ENCODE results near the gene LPP. TPM values are rescaled to one million over a fixed set of nuclear protein-coding genes. Genes with fewer than 3 reads are reported as not detected.

Gene LPP
- total RNA-seq, 4 donors from 2014 or later = 56.0 to 65.7 (median 58.1) TPM

DNA sequence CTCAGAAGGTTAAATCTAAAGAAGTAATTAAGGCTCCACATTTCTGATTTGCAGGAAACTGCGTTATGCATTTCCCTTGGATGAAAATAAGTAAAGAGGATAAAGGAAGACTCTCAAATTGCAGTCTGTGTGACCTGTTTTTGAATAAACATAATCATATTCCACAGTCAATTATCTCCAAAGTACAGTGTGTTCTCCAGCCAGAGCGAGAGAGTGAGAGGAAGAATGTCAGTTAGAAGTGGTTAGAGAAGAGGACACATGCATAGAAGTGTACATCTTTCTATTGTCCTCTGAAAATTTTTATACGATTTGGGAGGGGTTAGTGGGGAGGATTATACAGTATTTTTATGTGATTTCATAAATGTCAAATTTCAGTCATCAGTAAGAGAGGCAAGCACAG, 487.1 kb downstream of the LPP start:
- Histone ChIP-seq H3K4me3 (no peak overlapping the region), H3K27ac (peak overlapping the region in 2 of 4 donors; percentile 3 to 75), H3K9me3 (no peaks in the 10 kb centered on the region), H3K27me3 (no peaks in the 10 kb centered on the region), H3K36me3 (no peaks in the 10 kb centered on the region), H3K4me1 (peaks cover 0 to 36% of the 10 kb centered on the region in 2 donors)
- in situ Hi-C loops (cut with MboI; ENCODE audit: low sequenced_read_pairs in 4 of 4) (no loop called here), intact Hi-C loops (cut with DNase I; ENCODE audit: low total_unique reads) (no loop called here)
- ATAC-seq (peak in 1 of 2 donors; percentile 95), DNase-seq (no peak)
- TF ChIP-seq CTCF (IDR thresholded peaks at IDR 0.05 in 4 of 5, conservative IDR thresholded peaks at IDR 0.05 in 1 of 5) = no peak
- TF ChIP-seq POLR2A (IDR thresholded peaks at IDR 0.05) = no peak

DNA sequence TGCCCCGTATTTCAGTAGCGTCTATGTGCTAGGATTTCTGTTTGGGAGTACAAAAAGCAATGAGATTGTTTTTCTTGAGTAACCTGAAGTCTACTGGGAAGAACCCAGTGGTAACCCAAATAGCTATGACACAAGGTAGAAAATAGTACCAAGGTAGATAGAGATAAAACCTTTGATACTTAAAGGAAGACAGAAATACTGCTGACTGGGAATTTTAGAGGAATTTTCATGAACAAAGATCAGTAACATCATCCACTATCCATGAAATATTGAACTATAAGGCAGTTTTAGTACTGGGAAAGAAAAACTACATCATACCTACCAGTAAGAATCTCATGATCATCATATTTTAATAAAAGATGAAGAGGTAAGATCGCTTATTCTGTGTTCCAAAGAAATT, 489.8 kb downstream of the LPP start:
- H3K4me1 ChIP-seq = peaks cover 10 to 47% of the 10 kb centered on the region in 2 donors
- no peaks in the 10 kb centered on the region for H3K27me3 ChIP-seq
- no peak for ATAC-seq
- no peak for DNase-seq
- H3K4me3 ChIP-seq = no peak overlapping the region
- TF ChIP-seq CTCF (IDR thresholded peaks at IDR 0.05 in 4 of 5, conservative IDR thresholded peaks at IDR 0.05 in 1 of 5) = no peak
- no peak for TF ChIP-seq POLR2A (IDR thresholded peaks at IDR 0.05)
- in situ Hi-C loops (cut with MboI; ENCODE audit: low sequenced_read_pairs in 4 of 4) (no loop called here), intact Hi-C loops (cut with DNase I; ENCODE audit: low total_unique reads) (no loop called here)
- no peak overlapping the region for H3K27ac ChIP-seq
- H3K36me3 ChIP-seq = no peaks in the 10 kb centered on the region
- no peaks in the 10 kb centered on the region for H3K9me3 ChIP-seq

DNA sequence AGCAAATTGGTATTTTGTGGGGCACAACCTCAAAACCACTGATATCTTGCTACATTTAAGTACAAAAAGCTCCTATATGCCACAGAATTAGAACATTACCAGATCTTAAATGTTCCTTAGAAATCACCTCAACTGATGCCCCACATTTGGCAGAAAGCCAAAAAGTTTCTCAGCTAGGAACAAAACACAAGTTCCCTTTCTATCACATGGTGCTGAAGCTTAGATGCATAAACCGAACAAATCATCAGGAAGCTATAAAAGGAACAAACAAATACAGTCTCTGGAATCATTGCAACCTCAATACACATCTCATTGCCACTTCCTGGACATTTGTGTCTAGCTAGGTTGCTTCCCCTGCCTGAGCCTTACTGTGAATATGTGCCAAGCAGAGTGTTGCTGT, 492.6 kb downstream of the LPP start:
- in situ Hi-C loops (cut with MboI; ENCODE audit: low sequenced_read_pairs in 4 of 4) (no loop called here), intact Hi-C loops (cut with DNase I; ENCODE audit: low total_unique reads) (no loop called here)
- peaks cover 10 to 35% of the 10 kb centered on the region in 2 donors for H3K4me1 ChIP-seq
- no peak overlapping the region for H3K4me3 ChIP-seq
- ATAC-seq (no peak), DNase-seq (no peak)
- no peak overlapping the region for H3K27ac ChIP-seq
- TF ChIP-seq CTCF (IDR thresholded peaks at IDR 0.05 in 4 of 5, conservative IDR thresholded peaks at IDR 0.05 in 1 of 5) = no peak
- no peak for TF ChIP-seq POLR2A (IDR thresholded peaks at IDR 0.05)
- no peaks in the 10 kb centered on the region for H3K9me3 ChIP-seq
- no peaks in the 10 kb centered on the region for H3K36me3 ChIP-seq
- H3K27me3 ChIP-seq = no peaks in the 10 kb centered on the region

- intact Hi-C loops (cut with DNase I; ENCODE audit: low total_unique reads) (no loop called here), in situ Hi-C loops (cut with MboI; ENCODE audit: low sequenced_read_pairs in 4 of 4) (no loop called here)
- Histone ChIP-seq H3K36me3 (no peaks in the 10 kb centered on the region), H3K9me3 (no peaks in the 10 kb centered on the region), H3K4me3 (no peak overlapping the region), H3K27me3 (no peaks in the 10 kb centered on the region), H3K4me1 (peaks cover 10 to 29% of the 10 kb centered on the region in 2 donors), H3K27ac (no peak overlapping the region)
- ATAC-seq (no peak), DNase-seq (no peak)
- TF ChIP-seq CTCF (IDR thresholded peaks at IDR 0.05 in 4 of 5, conservative IDR thresholded peaks at IDR 0.05 in 1 of 5) (no peak), POLR2A (IDR thresholded peaks at IDR 0.05) (no peak)
These were observed 493.3 kb downstream of the LPP start for GRCh38 chr3:188647237-188647636.

- no peak for TF ChIP-seq CTCF (IDR thresholded peaks at IDR 0.05 in 4 of 5, conservative IDR thresholded peaks at IDR 0.05 in 1 of 5)
- TF ChIP-seq POLR2A (IDR thresholded peaks at IDR 0.05) = no peak
- no peaks in the 10 kb centered on the region for H3K9me3 ChIP-seq
- ATAC-seq (no peak), DNase-seq (no peak)
- no peaks in the 10 kb centered on the region for H3K36me3 ChIP-seq
- no peak overlapping the region for H3K27ac ChIP-seq
- no peaks in the 10 kb centered on the region for H3K27me3 ChIP-seq
- no peak overlapping the region for H3K4me3 ChIP-seq
- intact Hi-C loops (cut with DNase I; ENCODE audit: low total_unique reads) (no loop called here), in situ Hi-C loops (cut with MboI; ENCODE audit: low sequenced_read_pairs in 4 of 4) (no loop called here)
- peaks cover 10 to 21% of the 10 kb centered on the region in 2 donors for H3K4me1 ChIP-seq
These were observed 495.6 kb downstream of the LPP start for GRCh38 chr3:188649521-188649920.

All from gastrocnemius medialis (tissue), 4 donors.